Esophagus muscularis mucosa (tissue), 4 donors: Measurements from ENCODE around the gene HSD17B7. TPM values are rescaled to one million over a fixed set of nuclear protein-coding genes. Genes with fewer than 3 reads are reported as not detected.

Experiments
- DNase-seq: peaks from one replicate; pipeline ENCODE4 v3.0.0-alpha.2; 2017; ENCODE audit errors: extremely low spot score
- H3K27ac ChIP-seq, 4 donors: fragments of 200-600 bp; sonication (generic); replicated peaks in 1 of 4; 1 replicate in 3 of 4; 2 replicates in 1 of 4; pipeline ENCODE4 v1.5.1; 2016 to 2019; ENCODE audit warnings: mild to moderate bottlenecking in 1 of 4
- H3K27me3 ChIP-seq, 4 donors: fragments of 200-600 bp; sonication (generic); one replicate each; pipeline versions ENCODE4 v1.5.1 to v1.6.0; 2016 to 2019
- H3K36me3 ChIP-seq, 4 donors: fragments of 200-600 bp; sonication (generic); one replicate each; pipeline ENCODE4 v1.5.1; 2016 to 2019
- H3K4me1 ChIP-seq, 4 donors: fragments of 200-600 bp; sonication (generic); one replicate each; pipeline ENCODE4 v1.5.1; 2016 to 2019
- H3K4me3 ChIP-seq, 4 donors: fragments of 200-600 bp; sonication (generic); 1 replicate in 2 of 4; 2 replicates in 2 of 4; pipeline ENCODE4 v1.5.1; 2016 to 2019; ENCODE audit warnings: mild to moderate bottlenecking in 4 of 4, moderate library complexity in 1 of 4
- H3K9me3 ChIP-seq, 4 donors: fragments of 200-600 bp; sonication (generic); 1 replicate in 3 of 4; 2 replicates in 1 of 4; pipeline ENCODE4 v1.5.1; 2016 to 2019
- CTCF ChIP-seq, 3 experiments: fragments of 200-600 bp in 2 of 3; fragments of 450-650 bp in 1 of 3; sonication (generic) in 2 of 3; IDR thresholded peaks; one replicate each; pipeline ENCODE4 v1.5.1; 2017 to 2019; ENCODE audit warnings: antibody characterized with exemption in 3 of 3, mild to moderate bottlenecking in 2 of 3, moderate library complexity in 1 of 3
- EP300 ChIP-seq: sonication (generic); formaldehyde crosslinking; IDR thresholded peaks from one replicate; pipeline ENCODE4 v1.6.1; 2017; ENCODE audit warnings: antibody characterized with exemption
- POLR2A ChIP-seq: fragments of 450-650 bp; IDR thresholded peaks from one replicate; pipeline ENCODE4 v1.6.1; 2017; ENCODE audit warnings: antibody characterized with exemption, moderate library complexity, mild to moderate bottlenecking, low read depth
- POLR2AphosphoS5 ChIP-seq, 2 donors: sonication (generic); formaldehyde crosslinking; IDR thresholded peaks; one replicate each; pipeline ENCODE4 v1.6.1; 2017; ENCODE audit warnings: antibody characterized with exemption in 2 of 2
- WGBS: methylation state at CpG from one replicate; pipeline ENCODE4 v1.1.5; 2018; 5-methylcytosine and 5-hydroxymethylcytosine counted together
- intact Hi-C: fragments of 100-400 bp; cut with DNase I; formaldehyde crosslinking; loops from one replicate; pipeline ENCODE4 v1.15.1; 2023
- total RNA-seq, 4 donors: library from RNA; depleted of rRNA; stranded (reverse); fragments of >200 nt; gene quantifications; one replicate each; pipeline versions ENCODE4 v1.1.0 to v1.2.1, GENCODE V29; 2016

HSD17B7 gene
- total RNA-seq, 4 donors from 2014 or later: 5.4 to 9.3 (median 6.2) TPM

- no peaks in the 10 kb centered on the region for H3K9me3 ChIP-seq
- 62% methylated on average over 1 of the region's 1 CpG for WGBS
- no peak for DNase-seq
- no peak for TF ChIP-seq EP300
- TF ChIP-seq POLR2A: no peak
- TF ChIP-seq CTCF (IDR thresholded peaks at IDR 0.05): no peak
- no peak for TF ChIP-seq POLR2AphosphoS5 (IDR thresholded peaks at IDR 0.05)
- peaks cover 0 to 20% (median 15%) of the 10 kb centered on the region in 4 donors for H3K4me1 ChIP-seq
- H3K4me3 ChIP-seq: no peak overlapping the region
- no peaks in the 10 kb centered on the region for H3K27me3 ChIP-seq
- H3K27ac ChIP-seq: peak overlapping the region in 1 of 4 donors; percentile 16
- peaks cover 18 to 40% (median 23%) of the 10 kb centered on the region in 4 donors for H3K36me3 ChIP-seq
- intact Hi-C loops: no loop called here
Measured at GRCh38 chr1:162753001-162753658, 37.4 kb upstream of the HSD17B7 start.

- no peak for TF ChIP-seq EP300
- TF ChIP-seq CTCF (IDR thresholded peaks at IDR 0.05): no peak
- TF ChIP-seq POLR2A: no peak
- TF ChIP-seq POLR2AphosphoS5 (IDR thresholded peaks at IDR 0.05): no peak
- H3K4me3 ChIP-seq: no peak overlapping the region
- H3K36me3 ChIP-seq: peaks cover 18 to 47% (median 23%) of the 10 kb centered on the region in 4 donors
- 100% methylated on average over 1 of the region's 1 CpG for WGBS
- intact Hi-C loops: no loop called here
- H3K4me1 ChIP-seq: peaks cover 0 to 20% (median 15%) of the 10 kb centered on the region in 4 donors
- DNase-seq: no peak
- H3K27me3 ChIP-seq: no peaks in the 10 kb centered on the region
- H3K27ac ChIP-seq: no peak overlapping the region
- H3K9me3 ChIP-seq: no peaks in the 10 kb centered on the region
Measured at GRCh38 chr1:162753998-162754585, 36.4 kb upstream of the HSD17B7 start.

GRCh38 chr1:162755306-162755705 is 35.2 kb upstream of the HSD17B7 start:
- Histone ChIP-seq H3K9me3 (no peaks in the 10 kb centered on the region), H3K36me3 (peaks cover 18 to 57% (median 28%) of the 10 kb centered on the region in 4 donors), H3K4me1 (peaks cover 0 to 20% (median 15%) of the 10 kb centered on the region in 4 donors), H3K27ac (no peak overlapping the region), H3K4me3 (no peak overlapping the region), H3K27me3 (no peaks in the 10 kb centered on the region)
- no peak for TF ChIP-seq POLR2A
- TF ChIP-seq CTCF (IDR thresholded peaks at IDR 0.05): no peak
- TF ChIP-seq POLR2AphosphoS5 (IDR thresholded peaks at IDR 0.05): no peak
- TF ChIP-seq EP300: no peak
- intact Hi-C loops: no loop called here
- no peak for DNase-seq
- 89% methylated on average over 3 of the region's 3 CpGs for WGBS

DNA sequence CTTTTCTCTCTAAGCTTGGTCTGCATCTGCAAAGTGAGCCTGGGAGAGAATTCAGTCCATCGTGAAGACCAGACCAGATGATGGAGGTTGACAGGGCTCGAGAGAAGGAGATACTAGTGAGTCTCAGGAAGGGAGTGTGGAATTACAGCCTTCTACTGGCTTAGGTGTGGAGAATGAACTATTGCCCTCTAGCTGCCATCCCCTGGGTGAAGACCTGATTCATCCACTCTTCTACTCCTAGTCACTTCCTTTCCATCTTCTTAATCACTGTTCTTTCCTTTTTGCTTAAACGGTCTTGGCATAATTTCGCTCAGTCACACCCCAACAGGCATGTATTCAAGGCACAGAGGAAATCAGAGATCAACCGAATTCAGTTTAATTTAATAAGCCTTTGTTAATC is 34.0 kb upstream of the HSD17B7 start:
- Histone ChIP-seq H3K36me3 (peaks cover 25 to 69% (median 39%) of the 10 kb centered on the region in 4 donors), H3K4me1 (peaks cover 0 to 20% (median 15%) of the 10 kb centered on the region in 4 donors), H3K4me3 (no peak overlapping the region), H3K27me3 (no peaks in the 10 kb centered on the region), H3K27ac (peak overlapping the region in 3 of 4 donors; percentile 7 to 56 (median 32)), H3K9me3 (no peaks in the 10 kb centered on the region)
- 84% methylated on average over 5 of the region's 5 CpGs for WGBS
- no peak for DNase-seq
- TF ChIP-seq CTCF (IDR thresholded peaks at IDR 0.05): no peak
- no peak for TF ChIP-seq POLR2A
- no peak for TF ChIP-seq EP300
- no peak for TF ChIP-seq POLR2AphosphoS5 (IDR thresholded peaks at IDR 0.05)
- intact Hi-C loops: no loop called here
